Measurements from ENCODE around the gene NME4.

NME4 gene

GRCh38 chr16:356741-357140 lies 40.3 kb upstream of the NME4 start:
- Histone ChIP-seq H3K27me3 (peaks cover 0 to 4% of the 10 kb centered on the region in 2 donors), H3K36me3 (no peaks in the 10 kb centered on the region), H3K9me3 (no peaks in the 10 kb centered on the region), H3K4me3 (no peak overlapping the region), H3K4me1 (peaks cover 0 to 10% (median 6%) of the 10 kb centered on the region in 4 donors), H3K27ac (no peak overlapping the region)
- DNase-seq: no peak
- TF ChIP-seq CTCF (IDR thresholded peaks at IDR 0.05): no peak
- intact Hi-C loops (cut with DNase I; ENCODE audit: low total_unique reads): no loop called here

- intact Hi-C loops (cut with DNase I; ENCODE audit: low total_unique reads): no loop called here
- no peak for DNase-seq
- Histone ChIP-seq H3K27ac (no peak overlapping the region), H3K4me3 (no peak overlapping the region), H3K4me1 (peaks cover 0 to 8% (median 4%) of the 10 kb centered on the region in 4 donors), H3K27me3 (peaks cover 0 to 25% of the 10 kb centered on the region in 2 donors), H3K36me3 (no peaks in the 10 kb centered on the region), H3K9me3 (no peaks in the 10 kb centered on the region)
- TF ChIP-seq CTCF (IDR thresholded peaks at IDR 0.05): no peak
Observed at GRCh38 chr16:359067-359763, 37.8 kb upstream of the NME4 start.

GRCh38 chr16:359871-360697 lies 36.9 kb upstream of the NME4 start:
- no peak for DNase-seq
- no peaks in the 10 kb centered on the region for H3K9me3 ChIP-seq
- no peak overlapping the region for H3K27ac ChIP-seq
- no peaks in the 10 kb centered on the region for H3K36me3 ChIP-seq
- no peak for TF ChIP-seq CTCF (IDR thresholded peaks at IDR 0.05)
- H3K4me1 ChIP-seq: peaks cover 0 to 8% (median 4%) of the 10 kb centered on the region in 4 donors
- peaks cover 0 to 33% of the 10 kb centered on the region in 2 donors for H3K27me3 ChIP-seq
- H3K4me3 ChIP-seq: no peak overlapping the region
- intact Hi-C loops (cut with DNase I; ENCODE audit: low total_unique reads): no loop called here

GRCh38 chr16:360698-361336 lies 36.2 kb upstream of the NME4 start:
- DNase-seq: no peak
- TF ChIP-seq CTCF (IDR thresholded peaks at IDR 0.05): no peak
- Histone ChIP-seq H3K9me3 (no peaks in the 10 kb centered on the region), H3K36me3 (no peaks in the 10 kb centered on the region), H3K4me3 (no peak overlapping the region), H3K27me3 (peaks cover 0 to 33% of the 10 kb centered on the region in 2 donors), H3K4me1 (peaks cover 0 to 8% (median 4%) of the 10 kb centered on the region in 4 donors), H3K27ac (no peak overlapping the region)
- intact Hi-C loops (cut with DNase I; ENCODE audit: low total_unique reads): no loop called here

- H3K36me3 ChIP-seq: peaks cover 0 to 4% (median under 1%) of the 10 kb centered on the region in 3 donors
- H3K27me3 ChIP-seq: peaks cover 0 to 33% of the 10 kb centered on the region in 2 donors
- DNase-seq: no peak
- TF ChIP-seq CTCF (IDR thresholded peaks at IDR 0.05): no peak
- H3K4me1 ChIP-seq: peaks cover 0 to 8% (median 4%) of the 10 kb centered on the region in 4 donors
- H3K4me3 ChIP-seq: no peak overlapping the region
- H3K27ac ChIP-seq: no peak overlapping the region
- H3K9me3 ChIP-seq: no peaks in the 10 kb centered on the region
- intact Hi-C loops (cut with DNase I; ENCODE audit: low total_unique reads): no loop called here
Observed at GRCh38 chr16:361341-361871, 35.6 kb upstream of the NME4 start.

Measured in tibial artery (tissue), 4 donors.